Measurements from ENCODE around the gene STAT5B. TPM values are rescaled to one million over a fixed set of nuclear protein-coding genes. Genes with fewer than 3 reads are reported as not detected.
A peak's percentile ranks its signal among the peaks of the same experiment; 100 is the strongest.

STAT5B gene
- total and polyA plus RNA-seq, 2 of the 13 experiments (the other 11 are each of a cell fraction or from before 2014, with no cell fraction given) = 21.0 to 42.8 TPM

GRCh38 chr17:42311240-42312034, 35.2 kb upstream of the STAT5B start (continued):
- peak; percentile 52; the same call in 1 of the 2 replicates for TF ChIP-seq THAP9 (CRISPR knock-in tag; IDR thresholded peaks at IDR 0.05; ENCODE audit: borderline replicate concordance)
- TF ChIP-seq KMT2B (CRISPR knock-in tag; IDR thresholded peaks at IDR 0.05) = peak; percentile 52; the same call in 1 of the 2 replicates
- 0 out of 2 replicates have a peak, but pooled peaks have one; percentile 61 for TF ChIP-seq RBAK (CRISPR knock-in tag; IDR thresholded peaks at IDR 0.05)
- TF ChIP-seq ZSCAN12 (CRISPR knock-in tag; IDR thresholded peaks at IDR 0.05) = no peak
- peak; percentile 19; the same call in 1 of the 2 replicates for TF ChIP-seq SMC3 (IDR thresholded peaks at IDR 0.05; ENCODE audit: low read length)
- TF ChIP-seq ZNF510 (CRISPR knock-in tag; IDR thresholded peaks at IDR 0.05; ENCODE audit: low read depth) = no peak
- peak; percentile 66 for TF ChIP-seq RARA (CRISPR knock-in tag; IDR thresholded peaks at IDR 0.05)
- TF ChIP-seq HOXA3 (CRISPR knock-in tag; IDR thresholded peaks at IDR 0.05) = peak; percentile 91
- TF ChIP-seq ZNF850 (CRISPR knock-in tag; conservative IDR thresholded peaks at IDR 0.05) = no peak
- no peak for TF ChIP-seq ZNF354B (CRISPR knock-in tag; IDR thresholded peaks at IDR 0.05)
- TF ChIP-seq KDM5B (CRISPR knock-in tag; IDR thresholded peaks at IDR 0.05; ENCODE audit: borderline replicate concordance) = peak; percentile 31; the same call in 1 of the 2 replicates
- peak; percentile 72; the same call in 1 of the 2 replicates for TF ChIP-seq NFKBIZ (CRISPR knock-in tag; IDR thresholded peaks at IDR 0.05)
- TF ChIP-seq SPEN (CRISPR knock-in tag; IDR thresholded peaks at IDR 0.05; ENCODE audit: low read depth) = peak; percentile 96
- peak; percentile 58; the same call in 1 of the 2 replicates for TF ChIP-seq ZNF232 (CRISPR knock-in tag; IDR thresholded peaks at IDR 0.05; ENCODE audit: borderline replicate concordance)
- peak; percentile 88 for TF ChIP-seq RXRB (CRISPR knock-in tag; IDR thresholded peaks at IDR 0.05; ENCODE audit: borderline replicate concordance)
- peak; percentile 46; the same call in 1 of the 2 replicates for TF ChIP-seq KAT7 (CRISPR knock-in tag; IDR thresholded peaks at IDR 0.05; ENCODE audit: borderline replicate concordance)
- peak; percentile 76 for TF ChIP-seq ZBTB25 (CRISPR knock-in tag; IDR thresholded peaks at IDR 0.05)
- TF ChIP-seq MAFF (IDR thresholded peaks at IDR 0.05; ENCODE audit: low read depth, low read length) = no peak
- peak; percentile 80; the same call in 1 of the 2 replicates for TF ChIP-seq CCDC6 (CRISPR knock-in tag; IDR thresholded peaks at IDR 0.05)
- peak; percentile 67 for TF ChIP-seq BCL6 (CRISPR knock-in tag; IDR thresholded peaks at IDR 0.05)
- TF ChIP-seq ZNF292 (CRISPR knock-in tag; IDR thresholded peaks at IDR 0.05; ENCODE audit: borderline replicate concordance, low read depth) = peak; percentile 71; the same call in 1 of the 2 replicates
- peak; percentile 73; the same call in 1 of the 2 replicates for TF ChIP-seq ZNF557 (CRISPR knock-in tag; IDR thresholded peaks at IDR 0.05)
- 0 out of 2 replicates have a peak, but pooled peaks have one; percentile 53 for TF ChIP-seq ZIK1 (CRISPR knock-in tag; IDR thresholded peaks at IDR 0.05; ENCODE audit: borderline replicate concordance, low read depth)
- no peak for TF ChIP-seq ZMAT5 (CRISPR knock-in tag; IDR thresholded peaks at IDR 0.05; ENCODE audit: borderline replicate concordance, low read depth)
- peak; percentile 83; the same call in 1 of the 2 replicates for TF ChIP-seq ZBTB7A (CRISPR knock-in tag; IDR thresholded peaks at IDR 0.05)
- peak; percentile 98 for TF ChIP-seq ZNF263 (CRISPR knock-in tag; IDR thresholded peaks at IDR 0.05)
- TF ChIP-seq ZNF350 (CRISPR knock-in tag; IDR thresholded peaks at IDR 0.05; ENCODE audit: borderline replicate concordance, low read depth) = 0 out of 2 replicates have a peak, but pooled peaks have one; percentile 8
